Measurements from ENCODE around the gene HOXA7. TPM values are rescaled to one million over a fixed set of nuclear protein-coding genes. Genes with fewer than 3 reads are reported as not detected.
A peak's percentile ranks its signal among the peaks of the same experiment; 100 is the strongest.

HOXA7 gene
- total RNA-seq, 1 donor from 2014 or later = not detected

- Mint-ChIP-seq H3K9me3 (ENCODE audit: unreplicated experiment) (peaks cover 12% of the 10 kb centered on the region), H3K27ac (ENCODE audit: unreplicated experiment) (no peak overlapping the region), H3K4me3 (ENCODE audit: unreplicated experiment) (no peak overlapping the region), H3K36me3 (ENCODE audit: unreplicated experiment) (peaks cover 4% of the 10 kb centered on the region), H3K4me1 (ENCODE audit: low read depth, unreplicated experiment) (no peaks in the 10 kb centered on the region), H3K27me3 (ENCODE audit: unreplicated experiment) (peaks cover 43% of the 10 kb centered on the region)
- TF ChIP-seq, protein P1, sequence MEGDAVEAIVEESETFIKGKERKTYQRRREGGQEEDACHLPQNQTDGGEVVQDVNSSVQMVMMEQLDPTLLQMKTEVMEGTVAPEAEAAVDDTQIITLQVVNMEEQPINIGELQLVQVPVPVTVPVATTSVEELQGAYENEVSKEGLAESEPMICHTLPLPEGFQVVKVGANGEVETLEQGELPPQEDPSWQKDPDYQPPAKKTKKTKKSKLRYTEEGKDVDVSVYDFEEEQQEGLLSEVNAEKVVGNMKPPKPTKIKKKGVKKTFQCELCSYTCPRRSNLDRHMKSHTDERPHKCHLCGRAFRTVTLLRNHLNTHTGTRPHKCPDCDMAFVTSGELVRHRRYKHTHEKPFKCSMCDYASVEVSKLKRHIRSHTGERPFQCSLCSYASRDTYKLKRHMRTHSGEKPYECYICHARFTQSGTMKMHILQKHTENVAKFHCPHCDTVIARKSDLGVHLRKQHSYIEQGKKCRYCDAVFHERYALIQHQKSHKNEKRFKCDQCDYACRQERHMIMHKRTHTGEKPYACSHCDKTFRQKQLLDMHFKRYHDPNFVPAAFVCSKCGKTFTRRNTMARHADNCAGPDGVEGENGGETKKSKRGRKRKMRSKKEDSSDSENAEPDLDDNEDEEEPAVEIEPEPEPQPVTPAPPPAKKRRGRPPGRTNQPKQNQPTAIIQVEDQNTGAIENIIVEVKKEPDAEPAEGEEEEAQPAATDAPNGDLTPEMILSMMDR (IDR thresholded peaks at IDR 0.05; ENCODE audit: partially characterized antibody, unreplicated experiment) = no peak
- peak; percentile 10 for DNase-seq
Observed at GRCh38 chr7:27174874-27175625, 18.6 kb upstream of the HOXA7 start.

GRCh38 chr7:27173956-27174873 lies 17.7 kb upstream of the HOXA7 start, which contains the start of gene HOXA10:
HOXA10 (minus strand) TSS chr7:27174320; CDS start chr7:27174306, 14 bp downstream.
- Mint-ChIP-seq H3K27ac (ENCODE audit: unreplicated experiment) (no peak within 1 kb of the TSS), H3K27me3 (ENCODE audit: unreplicated experiment) (peaks cover 37% of the 10 kb centered on the region), H3K4me1 (ENCODE audit: low read depth, unreplicated experiment) (no peaks in the 10 kb centered on the region), H3K9me3 (ENCODE audit: unreplicated experiment) (peaks cover 6% of the 10 kb centered on the region), H3K36me3 (ENCODE audit: unreplicated experiment) (peaks cover 4% of the 10 kb centered on the region), H3K4me3 (ENCODE audit: unreplicated experiment) (no peak within 1 kb of the TSS)
- peak; percentile 19 for DNase-seq
- TF ChIP-seq, protein P1 (IDR thresholded peaks at IDR 0.05; ENCODE audit: partially characterized antibody, unreplicated experiment) = no peak

- peak; percentile 18 for DNase-seq
- H3K9me3 Mint-ChIP-seq (ENCODE audit: unreplicated experiment) = peaks cover 6% of the 10 kb centered on the region
Observed at GRCh38 chr7:27173511-27173955, 17.1 kb upstream of the HOXA7 start.

GRCh38 chr7:27172823-27173510 lies 16.5 kb upstream of the HOXA7 start:
- Mint-ChIP-seq H3K36me3 (ENCODE audit: unreplicated experiment) (peaks cover 4% of the 10 kb centered on the region), H3K4me1 (ENCODE audit: low read depth, unreplicated experiment) (no peaks in the 10 kb centered on the region), H3K9me3 (ENCODE audit: unreplicated experiment) (peaks cover 6% of the 10 kb centered on the region), H3K27ac (ENCODE audit: unreplicated experiment) (no peak overlapping the region), H3K27me3 (ENCODE audit: unreplicated experiment) (peaks cover 41% of the 10 kb centered on the region), H3K4me3 (ENCODE audit: unreplicated experiment) (no peak overlapping the region)
- peak; percentile 50 for DNase-seq
- TF ChIP-seq, protein P1 (IDR thresholded peaks at IDR 0.05; ENCODE audit: partially characterized antibody, unreplicated experiment) = no peak

More at GRCh38 chr7:27173511-27173955, 17.1 kb upstream of the HOXA7 start:
- TF ChIP-seq, protein P1 (IDR thresholded peaks at IDR 0.05; ENCODE audit: partially characterized antibody, unreplicated experiment) = no peak
- H3K36me3 Mint-ChIP-seq (ENCODE audit: unreplicated experiment) = peaks cover 4% of the 10 kb centered on the region
- H3K4me1 Mint-ChIP-seq (ENCODE audit: low read depth, unreplicated experiment) = no peaks in the 10 kb centered on the region
- H3K27ac Mint-ChIP-seq (ENCODE audit: unreplicated experiment) = no peak overlapping the region
- peaks cover 38% of the 10 kb centered on the region for H3K27me3 Mint-ChIP-seq (ENCODE audit: unreplicated experiment)
- H3K4me3 Mint-ChIP-seq (ENCODE audit: unreplicated experiment) = no peak overlapping the region

All from glutamatergic neuron (in vitro differentiated cells).